Hepatocyte (in vitro differentiated cells): ENCODE data around the gene FAM78A. TPM values are rescaled to one million over a fixed set of nuclear protein-coding genes. Genes with fewer than 3 reads are reported as not detected.

ENCODE experiments used
- DNase-seq: peaks from one replicate; pipeline ENCODE4 v3.0.0-alpha.2; 2016; ENCODE audit warnings: low spot score
- H2AFZ ChIP-seq: fragments of 200-600 bp; sonication (generic); 2 replicates; pipeline ENCODE4 v1.6.0; 2016; ENCODE audit warnings: antibody characterized with exemption, mild to moderate bottlenecking
- H3K27ac ChIP-seq: fragments of 200-600 bp; sonication (generic); 2 replicates; pipeline ENCODE4 v1.5.1; 2016; ENCODE audit warnings: mild to moderate bottlenecking
- H3K27me3 ChIP-seq: fragments of 200-600 bp; sonication (generic); 2 replicates; pipeline ENCODE4 v1.6.1; 2016
- H3K36me3 ChIP-seq: fragments of 200-600 bp; sonication (generic); replicated peaks from 2 replicates; pipeline ENCODE4 v1.5.1; 2016; ENCODE audit warnings: low read depth; ENCODE audit not compliant: insufficient read depth
- H3K4me1 ChIP-seq: fragments of 200-600 bp; sonication (generic); 2 replicates; pipeline ENCODE4 v1.5.1; 2016; ENCODE audit warnings: mild to moderate bottlenecking, moderate library complexity; ENCODE audit not compliant: insufficient read depth
- H3K4me2 ChIP-seq: fragments of 200-600 bp; sonication (generic); 2 replicates; pipeline ENCODE4 v1.6.0; 2016
- H3K4me3 ChIP-seq: fragments of 200-600 bp; sonication (generic); 2 replicates; pipeline ENCODE4 v1.5.1; 2016; ENCODE audit warnings: mild to moderate bottlenecking
- H3K79me2 ChIP-seq: fragments of 200-600 bp; sonication (generic); 2 replicates; pipeline ENCODE4 v1.6.0; 2017; ENCODE audit warnings: mild to moderate bottlenecking
- H3K9me2 ChIP-seq: fragments of 200-600 bp; sonication (generic); replicated peaks from 2 replicates; pipeline ENCODE4 v1.6.0; 2017; ENCODE audit warnings: mild to moderate bottlenecking; ENCODE audit not compliant: insufficient read depth
- H3K9me3 ChIP-seq: fragments of 200-600 bp; sonication (generic); 2 replicates; pipeline ENCODE4 v1.5.1; 2016; ENCODE audit warnings: low read depth, mild to moderate bottlenecking
- H4K20me1 ChIP-seq: fragments of 200-600 bp; sonication (generic); 2 replicates; pipeline ENCODE4 v1.6.0; 2016; ENCODE audit warnings: mild to moderate bottlenecking; ENCODE audit not compliant: insufficient read depth, poor library complexity, severe bottlenecking
- EZH2 ChIP-seq: fragments of 200-600 bp; sonication (generic); IDR thresholded peaks from 2 replicates; pipeline ENCODE4 v1.6.1; 2016; ENCODE audit warnings: antibody characterized with exemption, mild to moderate bottlenecking, borderline replicate concordance
- EZH2phosphoT487 ChIP-seq: fragments of 200-600 bp; sonication (generic); IDR thresholded peaks from one replicate; pipeline ENCODE4 v1.6.1; 2018; ENCODE audit warnings: antibody characterized with exemption, mild to moderate bottlenecking, low read depth, moderate library complexity; ENCODE audit not compliant: unreplicated experiment, severe bottlenecking
- WGBS: methylation state at CpG from one replicate; pipeline ENCODE4 v1.1.6; 2016; ENCODE audit warnings: low lambda C conversion rate; ENCODE audit errors: missing lambda C conversion rate; 5-methylcytosine and 5-hydroxymethylcytosine counted together
- polyA plus RNA-seq: library from polyadenylated mRNA; unstranded; fragments of >200 nt; fragmentation: Nextera tagmentation; extraction: Ambion mirVana; gene quantifications from 2 replicates; pipeline ENCODE4 v1.2.1, GENCODE V29; 2016
- total RNA-seq: library from RNA; depleted of rRNA; stranded (reverse); fragments of >200 nt; gene quantifications from 2 replicates; pipeline ENCODE4 v1.2.3, GENCODE V29; 2014
- TF ChIP-seq, protein P1 (sequence below): fragments of 200-600 bp; sonication (generic); IDR thresholded peaks from 2 replicates; pipeline ENCODE4 v1.5.1; 2016; ENCODE audit warnings: antibody characterized with exemption, mild to moderate bottlenecking; ENCODE audit not compliant: poor library complexity

Gene FAM78A
- total and polyA plus RNA-seq, 2 experiments from 2014 or later: 0.27 TPM; not detected in 1

DNA sequence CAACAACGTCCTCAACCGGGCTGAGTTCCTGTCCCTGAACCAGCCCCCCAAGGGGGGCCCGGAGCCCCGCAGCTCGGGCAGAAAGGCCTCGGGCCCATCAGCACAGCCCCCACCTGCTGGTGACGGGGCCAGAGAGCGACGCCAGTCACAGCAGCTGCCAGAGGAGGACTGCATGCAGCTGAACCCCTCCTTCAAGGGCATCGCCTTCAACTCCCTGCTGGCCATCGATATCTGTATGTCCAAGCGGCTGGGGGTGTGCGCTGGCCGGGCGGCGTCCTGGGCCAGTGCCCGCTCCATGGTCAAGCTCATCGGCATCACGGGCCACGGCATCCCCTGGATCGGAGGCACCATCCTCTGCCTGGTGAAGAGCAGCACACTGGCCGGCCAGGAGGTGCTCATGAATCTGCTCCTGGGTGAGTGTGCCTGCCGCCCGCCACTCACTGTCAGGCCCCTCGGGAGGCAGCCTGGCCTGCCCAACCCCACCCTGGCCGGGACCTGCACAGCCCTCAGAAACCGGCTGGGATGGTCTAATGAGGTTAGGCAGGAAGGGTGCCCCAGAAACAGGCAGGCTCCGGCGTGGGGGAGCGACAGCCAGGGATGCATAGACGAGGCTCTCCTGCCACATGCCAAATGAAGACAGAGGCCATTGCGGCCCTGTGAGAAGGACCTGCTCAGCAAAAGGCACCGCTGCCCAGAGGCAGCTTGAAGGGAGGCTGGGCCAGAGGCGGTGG lies 13.9 kb upstream of the FAM78A start:
- Histone ChIP-seq H3K27ac (no peak overlapping the region), H3K9me2 (no peaks in the 10 kb centered on the region), H3K27me3 (no peaks in the 10 kb centered on the region), H3K36me3 (no peaks in the 10 kb centered on the region), H4K20me1 (no peaks in the 10 kb centered on the region), H3K79me2 (no peaks in the 10 kb centered on the region), H3K4me2 (no peak overlapping the region), H3K4me1 (no peaks in the 10 kb centered on the region), H2AFZ (no peak overlapping the region), H3K9me3 (no peaks in the 10 kb centered on the region), H3K4me3 (no peak overlapping the region)
- TF ChIP-seq EZH2phosphoT487 (no peak), EZH2 (no peak)
- TF ChIP-seq, protein P1, sequence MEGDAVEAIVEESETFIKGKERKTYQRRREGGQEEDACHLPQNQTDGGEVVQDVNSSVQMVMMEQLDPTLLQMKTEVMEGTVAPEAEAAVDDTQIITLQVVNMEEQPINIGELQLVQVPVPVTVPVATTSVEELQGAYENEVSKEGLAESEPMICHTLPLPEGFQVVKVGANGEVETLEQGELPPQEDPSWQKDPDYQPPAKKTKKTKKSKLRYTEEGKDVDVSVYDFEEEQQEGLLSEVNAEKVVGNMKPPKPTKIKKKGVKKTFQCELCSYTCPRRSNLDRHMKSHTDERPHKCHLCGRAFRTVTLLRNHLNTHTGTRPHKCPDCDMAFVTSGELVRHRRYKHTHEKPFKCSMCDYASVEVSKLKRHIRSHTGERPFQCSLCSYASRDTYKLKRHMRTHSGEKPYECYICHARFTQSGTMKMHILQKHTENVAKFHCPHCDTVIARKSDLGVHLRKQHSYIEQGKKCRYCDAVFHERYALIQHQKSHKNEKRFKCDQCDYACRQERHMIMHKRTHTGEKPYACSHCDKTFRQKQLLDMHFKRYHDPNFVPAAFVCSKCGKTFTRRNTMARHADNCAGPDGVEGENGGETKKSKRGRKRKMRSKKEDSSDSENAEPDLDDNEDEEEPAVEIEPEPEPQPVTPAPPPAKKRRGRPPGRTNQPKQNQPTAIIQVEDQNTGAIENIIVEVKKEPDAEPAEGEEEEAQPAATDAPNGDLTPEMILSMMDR: no peak
- WGBS: 91% methylated on average over 31 of the region's 34 CpGs
- no peak for DNase-seq

DNA sequence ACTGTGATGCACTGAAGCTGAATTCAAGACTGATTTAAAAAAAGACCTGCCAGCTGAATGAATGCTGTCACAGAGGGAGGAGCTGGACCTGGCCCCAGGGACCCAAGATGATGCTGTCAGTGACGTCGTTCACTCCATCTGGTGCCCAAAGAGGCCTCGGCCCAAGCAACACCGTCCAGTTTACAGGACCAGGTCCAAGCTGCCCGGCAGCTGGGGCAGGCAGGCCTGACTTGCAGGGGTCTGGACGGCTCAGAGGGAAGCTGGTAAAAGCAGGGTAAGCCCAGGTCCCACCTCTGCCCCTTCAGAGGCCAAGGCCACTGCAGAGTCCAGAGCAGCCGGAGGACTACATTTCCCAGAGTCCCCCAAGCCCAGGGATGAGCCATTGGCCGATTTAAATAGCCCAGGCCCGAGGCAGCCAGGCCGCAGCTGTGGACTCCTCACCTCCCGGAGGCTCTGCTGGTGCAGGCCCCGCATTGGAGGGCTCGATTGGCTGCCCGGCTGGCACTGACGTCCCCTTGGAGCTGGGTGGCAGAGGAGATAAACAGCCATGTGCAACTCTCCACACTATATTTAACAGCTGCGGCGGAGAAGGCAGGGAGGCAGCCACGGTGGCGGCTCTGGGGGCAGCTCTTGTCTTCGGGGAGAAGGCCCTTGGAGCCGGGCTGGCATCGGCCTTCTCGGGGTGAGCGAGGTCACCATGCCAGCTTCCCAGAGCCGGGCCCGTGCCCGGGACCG lies 13.2 kb upstream of the FAM78A start, which contains the start of gene PLPP7:
TSS of gene PLPP7 (plus strand) at position 423 of the 735 bp plus-strand sequence. CDS start at position 698, 275 bp downstream.
- Histone ChIP-seq H3K9me2 (no peaks in the 10 kb centered on the region), H3K4me2 (no peak within 1 kb of the TSS), H3K27me3 (no peaks in the 10 kb centered on the region), H3K9me3 (no peaks in the 10 kb centered on the region), H3K4me1 (no peaks in the 10 kb centered on the region), H3K36me3 (no peaks in the 10 kb centered on the region), H4K20me1 (no peaks in the 10 kb centered on the region), H3K79me2 (no peaks in the 10 kb centered on the region), H2AFZ (no peak within 1 kb of the TSS), H3K27ac (no peak within 1 kb of the TSS), H3K4me3 (no peak within 1 kb of the TSS)
- WGBS: 64% methylated on average over 27 of the region's 28 CpGs
- TF ChIP-seq, protein P1: no peak
- DNase-seq: no peak

DNA sequence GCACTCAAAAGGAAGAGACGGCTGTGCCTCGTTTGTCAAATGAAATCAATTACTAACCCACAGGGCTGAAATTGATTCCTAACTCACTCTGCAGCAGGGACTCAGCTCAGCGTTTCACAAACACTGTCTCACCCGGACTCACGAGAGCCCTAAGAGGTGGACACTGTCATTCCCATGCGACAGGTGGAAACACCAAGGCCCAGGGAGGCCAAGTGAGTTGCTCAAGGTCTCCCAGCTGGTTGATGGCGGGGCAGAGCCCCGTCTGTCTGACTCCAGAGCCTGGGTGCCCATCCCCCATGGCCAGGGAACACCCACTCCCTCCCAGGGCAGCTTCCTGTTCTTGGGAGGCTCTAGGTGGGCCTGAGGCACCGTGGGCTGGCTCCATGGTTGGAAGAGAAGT lies 11.9 kb upstream of the FAM78A start:
- TF ChIP-seq EZH2phosphoT487 (no peak), EZH2 (no peak)
- TF ChIP-seq, protein P1: no peak
- Histone ChIP-seq H3K79me2 (no peaks in the 10 kb centered on the region), H3K9me2 (no peaks in the 10 kb centered on the region), H3K27ac (no peak overlapping the region), H3K4me1 (no peaks in the 10 kb centered on the region), H3K9me3 (no peaks in the 10 kb centered on the region), H4K20me1 (no peaks in the 10 kb centered on the region), H3K27me3 (peaks cover 9% of the 10 kb centered on the region), H3K4me3 (no peak overlapping the region), H3K36me3 (no peaks in the 10 kb centered on the region), H2AFZ (no peak overlapping the region), H3K4me2 (no peak overlapping the region)
- no peak for DNase-seq
- WGBS: 80% methylated on average over 9 of the region's 9 CpGs
